ENCODE results near the gene ITGA2B.
"Not testable (repeated sequence)": the region's sequence is repeated elsewhere in the genome, so short reads cannot be mapped to it uniquely, and the experiment has no call there.

ITGA2B gene

DNA sequence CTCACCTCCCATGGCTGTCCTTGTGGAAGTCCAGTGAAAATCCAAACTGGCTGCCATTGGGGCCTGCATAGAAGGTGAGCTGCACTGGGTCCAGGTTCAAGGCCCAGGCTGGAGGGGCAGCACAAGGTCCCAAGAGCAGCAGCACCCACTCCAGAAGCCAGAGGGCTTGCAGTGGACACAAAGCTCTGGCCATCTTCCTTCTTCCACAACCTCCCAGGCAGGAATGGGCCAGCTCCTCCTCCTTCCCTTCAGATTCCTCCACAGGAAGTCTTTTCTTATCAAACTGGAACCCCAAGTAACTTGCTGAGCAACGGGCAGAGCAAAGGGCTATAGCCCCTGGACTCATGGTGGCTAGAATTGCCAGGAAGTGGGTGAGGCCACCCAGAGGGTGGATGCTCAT lies at the start of gene ITGA2B:
TSS of gene ITGA2B (minus strand) at position 369 of the 400 bp plus-strand sequence. CDS start at position 193, 176 bp downstream.
- no peak for DNase-seq

DNA sequence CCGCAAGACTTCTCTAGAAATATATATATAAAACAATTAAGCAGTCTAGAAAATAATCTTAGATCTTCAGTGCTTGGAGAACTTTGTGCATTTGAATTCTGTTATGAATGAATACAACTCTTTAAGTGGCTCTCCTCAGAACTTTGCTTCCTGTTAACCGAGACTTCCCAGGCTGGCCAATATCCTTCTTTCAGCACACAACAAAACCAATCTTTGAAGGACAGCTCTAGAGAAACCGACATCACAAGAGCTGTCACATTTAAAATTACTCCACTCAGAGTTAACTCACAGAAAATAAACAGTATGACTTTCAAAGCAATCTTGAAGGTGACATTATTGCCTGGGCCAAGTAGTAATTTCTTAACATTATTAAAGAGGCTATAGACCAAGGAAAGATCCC lies 49.7 kb upstream of the ITGA2B start:
- DNase-seq, result no peak

DNA sequence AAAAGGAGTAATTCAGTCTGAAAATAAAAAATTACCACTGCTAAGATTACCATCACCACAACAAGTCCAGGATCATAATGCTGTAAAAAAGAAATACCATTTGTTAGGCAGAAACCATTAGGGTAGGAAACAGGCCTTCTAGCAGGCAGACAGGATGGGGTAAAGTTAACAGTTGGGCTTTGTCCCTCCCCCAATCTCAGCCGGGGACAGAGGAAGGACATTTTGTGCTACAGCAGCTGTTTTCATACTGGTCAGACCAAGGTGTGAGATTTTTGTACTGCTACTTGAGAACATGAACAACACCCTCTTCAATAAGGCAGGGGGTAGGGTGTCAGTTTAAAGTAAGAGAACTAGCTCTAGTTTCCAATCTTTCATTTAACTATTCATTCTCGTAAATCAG lies 49.2 kb upstream of the ITGA2B start:
- DNase-seq, result no peak

DNA sequence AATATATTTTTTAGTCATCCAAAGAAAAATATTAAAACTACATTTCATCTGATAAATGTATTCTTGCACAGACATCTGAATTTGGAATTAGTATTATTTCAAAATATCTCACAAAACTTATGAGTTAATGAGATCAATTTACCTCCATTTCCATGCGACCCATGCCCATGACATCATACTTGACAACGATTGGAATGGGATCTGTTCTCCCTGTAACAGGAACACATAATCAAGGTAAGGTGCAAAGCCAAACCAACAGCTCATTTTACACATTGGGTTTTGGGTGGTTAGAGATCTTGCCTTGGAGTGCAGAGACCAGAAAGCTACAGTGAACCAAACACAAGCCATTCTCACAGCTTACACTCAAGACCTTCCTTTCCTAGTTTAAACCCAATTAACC lies 46.9 kb upstream of the ITGA2B start:
- DNase-seq, result no peak

DNA sequence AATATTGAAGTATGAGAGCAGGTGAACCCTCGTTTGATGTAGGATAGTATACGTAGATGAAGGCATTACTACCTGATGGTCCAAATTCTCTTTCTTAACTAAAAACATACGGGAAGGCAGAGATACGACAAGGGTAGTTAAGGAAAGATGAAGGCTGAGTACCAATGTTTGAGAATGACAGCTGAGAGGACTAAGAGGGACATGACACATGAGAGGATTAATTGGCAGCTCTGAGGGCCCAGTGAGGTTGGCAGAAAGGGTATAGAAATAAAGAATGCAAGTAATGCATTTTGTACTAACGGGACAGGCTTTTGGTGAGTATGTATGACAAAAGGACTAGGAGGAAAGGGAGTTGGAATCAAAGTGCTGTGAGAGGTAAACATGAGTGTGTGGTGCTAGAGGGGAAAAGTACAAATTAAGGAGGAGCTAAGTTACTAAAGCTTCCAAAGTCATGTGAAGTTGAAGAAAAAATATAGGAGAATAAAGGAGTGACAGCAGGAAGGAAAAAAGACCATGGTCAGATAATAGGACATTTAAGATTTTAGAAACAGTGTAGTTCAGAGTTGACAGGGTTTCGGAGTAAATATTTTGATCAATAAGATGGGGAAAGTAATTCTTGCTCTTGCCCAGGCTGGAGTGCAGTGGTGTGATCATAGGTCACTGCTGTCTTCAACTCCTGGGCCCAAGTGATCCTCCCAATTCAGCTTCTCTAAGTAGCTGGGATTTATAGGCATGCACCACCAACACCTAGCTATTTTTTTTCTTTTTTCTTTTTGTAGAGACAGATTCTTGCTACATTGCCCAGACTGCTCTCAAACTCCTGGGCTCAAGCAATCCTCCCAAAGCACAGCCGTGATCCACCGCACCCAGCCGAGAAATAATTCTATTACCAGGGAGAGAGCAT lies 43.1 kb upstream of the ITGA2B start:
- DNase-seq, result no peak

DNA sequence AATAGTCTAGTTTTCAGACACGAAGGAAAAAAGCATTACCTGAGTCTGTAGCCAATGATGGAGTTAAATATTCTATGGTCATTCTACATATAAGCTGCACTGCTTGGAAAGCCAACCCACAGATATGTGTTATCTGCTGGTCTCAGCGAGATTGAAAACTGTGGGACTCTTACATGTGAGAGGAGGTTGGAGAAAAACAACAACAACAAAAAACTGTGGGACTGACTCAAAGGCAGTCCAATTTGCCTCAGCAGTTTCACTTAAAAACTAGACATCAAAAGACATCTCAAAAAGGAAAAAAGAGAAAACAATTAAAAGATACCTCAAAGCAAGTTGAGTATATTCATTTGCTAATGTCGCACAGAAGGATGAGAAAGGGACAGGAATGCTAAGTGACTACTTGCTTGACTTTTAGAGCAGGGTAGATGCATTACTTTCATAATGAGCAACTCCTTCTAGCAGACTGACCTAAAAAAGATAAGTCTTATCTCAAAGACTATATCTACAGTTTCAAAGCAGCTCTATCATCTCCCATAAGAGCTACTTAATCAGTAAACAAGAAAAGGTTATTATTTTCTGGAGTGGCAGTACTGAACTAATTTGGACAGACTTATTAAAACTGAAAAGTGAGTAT lies 35.5 kb upstream of the ITGA2B start:
- no peak for DNase-seq

DNA sequence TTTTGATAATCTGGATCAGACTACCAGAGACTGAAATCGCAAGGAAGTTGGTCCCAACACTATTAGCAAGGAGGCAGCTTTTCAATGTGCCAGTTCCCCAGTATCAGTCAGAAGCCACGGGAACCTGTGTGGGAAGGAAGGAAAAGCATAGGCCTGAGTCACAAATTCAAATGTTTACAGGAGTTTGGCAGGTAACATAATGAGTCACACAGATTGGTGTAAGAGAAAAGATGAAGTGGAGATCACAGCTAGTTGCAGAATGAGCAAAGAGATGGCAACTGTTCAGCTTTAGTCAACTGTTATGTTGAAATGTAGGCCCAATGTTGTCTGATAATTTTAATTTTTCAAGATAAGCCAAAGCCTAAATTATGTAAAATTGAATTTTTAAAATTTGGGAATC lies 28.1 kb upstream of the ITGA2B start:
- DNase-seq, result no peak

DNA sequence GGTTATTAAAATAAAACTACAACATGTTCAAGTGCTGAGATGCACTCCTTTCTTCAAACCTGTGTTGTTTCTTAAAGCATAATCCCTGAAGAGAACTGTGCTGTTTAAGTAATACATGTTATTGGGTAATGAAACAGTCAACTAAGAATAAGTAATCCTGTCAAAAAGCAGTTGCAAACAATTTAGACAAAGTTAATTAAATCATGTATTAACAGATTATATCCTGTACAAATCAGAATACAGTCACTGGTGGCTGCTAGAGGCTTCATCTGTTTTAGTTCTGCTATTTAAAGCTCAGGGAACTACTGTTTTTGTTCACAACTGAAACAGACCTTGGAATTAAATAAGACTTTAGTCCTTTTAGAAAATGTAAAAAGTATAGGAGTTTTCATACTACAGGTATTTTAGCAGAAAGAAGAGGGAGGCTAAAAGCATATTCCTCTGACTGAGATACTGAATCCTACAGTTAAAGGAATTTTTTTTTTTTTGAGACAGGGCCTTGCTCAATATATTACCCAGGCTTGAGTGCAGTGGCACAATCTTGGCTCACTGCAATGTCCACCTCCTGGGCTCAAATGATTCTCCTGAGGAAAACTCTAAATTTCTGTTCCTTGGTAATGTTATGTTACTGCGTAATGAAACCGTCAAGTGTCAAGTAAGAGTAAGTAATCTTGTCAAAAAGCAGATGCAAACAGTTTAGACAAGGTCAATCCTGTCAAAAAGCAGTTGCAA lies 27.3 kb upstream of the ITGA2B start:
- DNase-seq, result no peak

DNA sequence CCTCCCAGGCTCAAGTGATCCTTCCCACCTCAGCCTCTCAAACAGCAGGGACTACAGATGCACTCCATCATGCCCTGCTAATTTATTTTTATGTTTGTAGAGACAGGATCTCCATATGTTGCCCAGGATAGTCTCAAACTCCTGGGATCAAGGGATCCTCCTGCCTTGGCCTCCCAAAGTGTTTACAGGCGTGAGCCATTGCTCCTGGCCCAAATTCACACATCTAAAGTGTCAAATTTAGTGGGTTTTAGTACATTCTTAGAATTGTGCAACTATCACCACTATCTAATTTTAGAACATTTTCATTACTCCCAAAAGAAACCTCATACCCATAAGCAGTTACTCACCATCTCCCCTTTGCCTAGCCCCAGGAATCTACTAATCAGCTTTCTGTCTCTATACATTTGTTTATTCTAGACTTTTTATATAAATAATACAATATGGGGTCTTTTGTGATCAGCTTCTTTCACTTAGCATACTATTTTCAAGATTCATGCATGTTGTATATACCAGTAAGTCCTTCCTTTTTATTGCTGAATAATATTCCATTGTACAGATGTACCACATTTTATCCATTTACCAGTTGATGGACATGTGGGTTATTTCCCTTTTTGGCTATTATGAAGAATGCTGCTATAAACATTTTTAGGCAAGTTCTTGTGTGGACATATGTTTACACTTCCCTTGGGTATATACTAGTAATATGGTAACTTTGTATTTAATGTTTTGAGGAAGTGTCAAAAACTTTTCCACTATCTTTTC lies 25.1 kb upstream of the ITGA2B start:
- no peak for DNase-seq

DNA sequence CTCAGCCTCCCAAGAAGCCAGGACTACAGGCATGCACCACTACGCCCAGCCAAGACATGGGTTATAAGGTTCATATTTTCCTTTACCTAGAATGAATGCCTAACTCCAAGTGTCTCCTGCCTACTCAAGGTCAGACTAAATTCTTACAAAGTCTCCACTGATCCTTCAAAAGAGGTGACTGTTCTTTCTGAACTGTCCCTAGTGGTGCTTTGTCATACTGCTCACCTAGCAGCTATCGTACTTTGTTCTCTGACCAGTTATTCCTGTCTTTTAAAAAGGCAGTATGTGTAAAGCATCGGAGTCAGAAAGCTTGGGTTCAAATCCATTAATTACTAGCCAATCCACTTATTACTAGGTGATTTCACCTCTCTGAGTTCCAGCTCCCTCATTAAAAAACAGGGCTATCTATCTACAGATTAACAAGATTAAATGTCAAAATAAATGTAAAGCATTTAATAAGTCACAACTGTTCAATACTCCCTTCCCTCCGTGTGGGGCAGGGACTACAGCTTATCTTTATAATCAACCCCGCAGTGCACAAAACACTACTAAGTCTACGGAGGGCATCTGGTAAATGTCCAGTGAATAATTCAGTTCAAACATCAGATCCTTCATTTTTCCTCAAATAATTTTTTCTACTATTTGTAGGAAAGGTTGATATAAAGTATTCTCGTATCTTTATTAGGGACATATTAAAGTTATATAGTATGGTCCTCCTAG lies 20.0 kb upstream of the ITGA2B start:
- DNase-seq, result no peak

DNA sequence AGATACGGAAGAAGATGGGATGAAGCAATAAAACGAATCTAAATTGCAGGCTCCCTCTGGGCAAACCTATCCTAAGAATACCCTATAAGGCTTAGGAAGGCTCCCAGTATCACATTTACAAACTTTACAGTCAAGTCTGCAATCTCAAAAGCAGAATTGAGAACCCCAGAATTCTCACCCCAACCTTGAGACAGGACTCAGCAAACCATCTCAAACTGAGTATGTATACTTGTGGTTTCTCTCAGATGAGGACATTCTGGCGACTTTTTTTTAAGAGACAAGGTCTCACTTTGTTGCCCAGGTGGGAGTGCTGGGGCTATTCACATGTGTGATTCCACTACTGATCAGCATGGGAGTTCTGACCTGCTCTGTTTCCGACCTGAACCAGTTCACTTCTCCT lies 19.3 kb upstream of the ITGA2B start:
- no peak for DNase-seq

DNA sequence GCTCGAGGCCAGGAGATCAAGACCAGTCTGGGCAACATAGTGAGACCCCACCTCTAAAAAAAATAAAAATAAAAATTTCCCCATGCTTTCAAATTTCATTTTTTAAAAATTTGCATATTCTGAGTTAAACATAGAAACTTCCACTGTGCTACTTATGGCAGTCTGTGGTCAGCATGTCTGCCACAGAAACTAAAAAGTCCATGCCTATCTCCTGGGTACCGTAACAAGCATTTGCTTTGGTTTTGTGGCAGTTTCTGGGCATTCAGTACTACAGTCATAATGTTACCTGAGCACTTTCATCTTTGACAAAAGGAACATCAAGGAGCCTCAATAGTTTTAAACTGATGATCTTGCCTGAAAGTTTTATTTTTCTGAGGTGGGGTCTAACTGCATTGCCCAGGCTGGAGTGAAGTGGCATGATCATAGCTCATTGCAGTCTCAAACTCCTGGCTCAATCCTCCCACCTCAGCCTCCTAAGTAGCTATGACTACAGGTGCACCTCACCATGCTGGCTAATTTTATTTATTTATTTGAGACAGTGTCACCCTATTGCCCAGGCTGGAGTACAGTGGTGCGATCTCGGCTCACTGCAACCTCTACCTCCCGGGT lies 13.2 kb upstream of the ITGA2B start:
- DNase-seq, result no peak

DNA sequence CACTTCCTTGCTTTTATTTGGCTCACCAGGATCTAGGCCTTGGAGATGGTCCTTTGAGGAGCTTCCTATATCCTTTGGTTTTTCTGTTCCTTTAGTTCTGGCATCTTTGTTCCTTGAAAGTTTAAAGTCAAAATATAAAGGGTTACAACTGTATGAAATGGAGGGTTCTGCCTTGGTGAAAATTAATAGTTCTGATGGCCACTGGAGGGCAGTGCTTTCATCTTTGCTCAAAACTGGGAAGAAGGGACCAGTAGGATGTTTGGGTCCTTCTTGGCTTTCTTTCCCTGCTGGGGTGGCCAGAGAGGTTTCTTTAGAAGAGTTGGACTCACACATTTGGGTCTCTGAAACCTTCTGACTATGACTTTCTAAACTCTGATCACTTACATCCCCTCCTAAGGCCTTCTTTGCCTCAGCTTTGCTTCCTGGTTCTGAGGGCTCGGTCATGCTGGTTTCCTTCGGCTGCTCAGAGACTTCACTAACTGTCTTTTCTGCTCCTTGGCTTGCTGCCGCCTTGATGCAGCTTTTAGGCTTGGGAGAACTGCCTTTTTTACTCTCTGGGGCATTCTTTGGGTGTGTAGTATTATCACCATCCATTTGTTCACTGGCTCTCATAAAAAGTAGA lies 10.9 kb upstream of the ITGA2B start:
- no peak for DNase-seq

DNA sequence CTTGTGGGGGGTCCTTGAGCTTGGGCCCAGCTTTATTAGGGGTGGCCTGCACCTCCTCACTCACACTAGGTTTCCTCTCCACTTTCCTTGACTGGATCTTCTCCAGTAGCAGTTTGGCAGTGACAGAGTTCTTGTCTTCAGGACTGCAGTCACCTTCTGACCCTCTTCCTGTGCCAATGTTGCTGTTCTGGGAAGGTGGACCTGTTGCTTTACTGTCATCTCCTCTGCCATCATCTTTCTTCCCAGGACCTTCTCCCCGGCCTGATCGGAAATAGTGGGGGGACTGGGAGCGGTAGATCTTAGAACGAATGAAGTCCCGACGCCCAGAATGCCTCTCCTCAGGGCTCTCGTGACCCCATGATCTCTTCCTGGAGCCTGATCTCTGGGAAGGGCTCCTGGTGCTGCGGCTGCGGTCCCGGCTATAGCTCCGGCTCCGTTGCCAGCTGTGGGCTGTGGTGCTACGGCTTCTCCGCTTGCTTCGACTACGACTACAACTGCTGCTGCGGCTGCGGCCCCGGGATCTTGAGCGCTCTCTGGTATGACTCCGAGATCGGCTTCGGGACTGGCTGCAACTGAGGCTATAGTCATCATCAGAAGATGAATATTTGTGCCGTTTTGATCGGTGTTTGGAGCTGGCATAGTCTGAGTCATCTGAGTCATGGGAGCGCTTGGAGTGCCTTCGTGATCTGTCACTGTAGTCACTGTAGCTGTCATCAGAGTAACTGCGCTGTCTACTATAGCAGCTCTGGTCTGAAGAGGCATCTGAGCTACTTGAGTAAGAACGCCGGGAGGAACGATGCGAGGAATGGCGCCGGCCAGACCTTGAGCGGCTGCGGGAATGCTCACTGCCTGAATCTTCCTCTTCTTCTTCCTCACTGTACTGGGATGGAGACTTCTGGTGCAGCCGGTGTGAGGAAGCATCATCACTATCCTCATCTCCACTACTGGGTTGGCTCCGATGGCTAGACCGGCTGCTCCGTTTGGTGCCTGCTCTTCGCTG lies 9.5 kb upstream of the ITGA2B start:
- no peak for DNase-seq

DNA sequence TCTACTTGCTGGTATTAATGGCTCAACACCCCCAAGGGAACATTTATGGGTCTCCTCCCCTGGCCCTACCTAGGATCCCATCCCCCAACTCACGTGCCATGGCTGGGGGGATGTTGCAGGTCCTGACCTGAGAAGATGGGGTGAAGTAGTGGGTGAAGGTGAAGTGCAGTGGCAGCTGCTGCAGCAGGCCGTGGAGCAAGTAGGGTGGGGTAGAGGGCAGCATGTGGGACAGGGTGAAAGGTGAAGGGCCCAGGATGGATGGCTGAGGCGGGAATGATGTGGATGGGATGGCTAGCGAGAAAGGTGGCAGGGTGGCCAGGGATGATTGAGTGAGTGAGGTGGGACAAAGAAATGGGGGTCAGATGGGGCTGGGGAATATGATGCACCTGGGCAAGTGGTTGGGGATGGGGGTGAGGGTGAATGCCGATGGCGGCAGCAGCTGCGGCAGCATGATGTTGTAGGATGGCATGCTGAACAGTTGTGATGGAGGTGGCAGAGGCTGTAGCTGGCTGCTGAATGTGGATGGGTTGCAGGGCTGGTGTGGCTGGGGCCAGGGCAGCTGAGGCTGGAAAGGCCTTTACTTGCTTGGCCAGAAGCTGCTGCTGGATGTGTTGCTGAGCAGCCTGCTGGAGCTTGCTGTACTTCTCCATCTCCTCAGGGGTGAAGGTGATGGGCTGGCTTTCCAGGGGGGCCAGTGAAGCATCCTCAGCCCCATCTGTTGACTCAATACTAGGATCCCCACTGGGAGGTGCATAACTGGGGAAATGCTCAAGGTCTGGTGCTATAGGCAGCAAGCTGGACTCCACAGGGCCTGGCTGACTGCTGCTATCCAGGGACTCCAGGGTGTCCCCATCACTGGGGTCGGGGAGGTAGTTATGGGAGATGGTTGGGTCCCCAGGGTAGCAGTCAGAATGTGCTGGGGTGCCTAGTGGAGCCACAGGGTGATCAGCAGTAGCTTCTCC lies 8.3 kb upstream of the ITGA2B start:
- no peak for DNase-seq

DNA sequence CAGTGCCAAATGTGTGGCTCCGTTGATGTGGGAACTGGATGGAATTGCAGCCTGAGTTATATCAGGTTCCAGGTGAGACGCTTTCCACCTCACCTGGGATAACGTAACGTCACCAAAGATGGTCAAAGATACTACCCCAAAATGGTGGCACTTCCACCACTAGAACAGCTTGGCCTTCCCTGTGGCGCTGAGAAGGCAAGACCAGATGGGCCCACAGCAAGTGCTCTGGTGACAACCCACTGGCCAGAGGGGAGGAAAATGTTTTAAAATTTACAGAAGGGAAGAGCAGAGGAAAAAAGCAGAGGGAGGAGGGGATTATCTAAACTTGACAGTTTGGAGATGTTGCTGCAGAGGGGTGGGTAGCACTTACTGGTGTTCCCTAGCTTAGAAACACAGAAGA lies 7.5 kb upstream of the ITGA2B start:
- no peak for DNase-seq

DNA sequence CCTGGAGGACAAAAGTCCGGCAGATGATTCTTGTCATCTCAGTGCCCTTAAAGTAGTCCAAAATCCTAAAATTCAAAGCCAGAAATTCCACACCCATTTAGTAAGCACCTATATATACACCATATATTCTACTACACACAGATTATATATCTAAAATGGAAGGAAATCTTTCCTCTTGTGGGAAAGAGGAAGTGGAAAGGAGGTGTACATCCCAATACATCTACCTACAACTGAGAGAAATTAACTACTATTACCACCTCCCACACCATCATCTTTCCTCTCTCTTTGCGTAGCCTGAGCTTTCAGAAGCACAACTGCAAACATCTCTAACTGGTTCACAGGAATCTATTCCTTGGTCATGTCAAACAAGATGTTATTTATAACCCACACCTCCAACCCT lies 5.4 kb upstream of the ITGA2B start:
- no peak for DNase-seq

DNA sequence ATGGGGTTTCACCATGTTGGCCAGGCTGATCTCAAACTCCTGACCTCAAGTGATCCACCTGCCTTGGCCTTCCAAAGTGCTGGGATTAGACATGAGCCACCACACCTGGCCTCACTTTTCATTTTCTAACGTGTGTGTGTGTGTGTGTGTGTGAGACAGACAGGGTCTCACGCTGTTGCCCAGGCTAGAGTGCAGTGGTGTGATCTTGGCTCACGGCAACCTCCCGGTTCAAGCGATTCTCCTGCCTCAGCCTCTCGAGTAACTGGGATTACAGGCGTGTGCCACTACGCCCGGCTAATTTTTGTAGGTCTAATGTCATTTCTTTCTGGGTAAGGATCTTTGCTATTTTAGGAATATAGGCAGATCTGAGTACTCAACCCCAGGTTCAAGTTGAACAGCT lies 4.7 kb upstream of the ITGA2B start:
- DNase-seq, result not testable (repeated sequence)
